A549 treated with dexamethasone at 1 μM for 4 hours (cell line): Measurements from ENCODE around the gene TOP1. TPM values are rescaled to one million over a fixed set of nuclear protein-coding genes. Genes with fewer than 3 reads are reported as not detected.

Source experiments
- total RNA-seq: library from RNA; stranded (reverse); fragments of 200-300 nt; extraction: Qiagen RNA extraction; gene quantifications from 5 replicates; pipeline ENCODE4 v1.2.3, GENCODE V29; 2022

TOP1 gene
- total RNA-seq = 205 to 250 TPM (median 240 TPM) in 5 replicates

DNA sequence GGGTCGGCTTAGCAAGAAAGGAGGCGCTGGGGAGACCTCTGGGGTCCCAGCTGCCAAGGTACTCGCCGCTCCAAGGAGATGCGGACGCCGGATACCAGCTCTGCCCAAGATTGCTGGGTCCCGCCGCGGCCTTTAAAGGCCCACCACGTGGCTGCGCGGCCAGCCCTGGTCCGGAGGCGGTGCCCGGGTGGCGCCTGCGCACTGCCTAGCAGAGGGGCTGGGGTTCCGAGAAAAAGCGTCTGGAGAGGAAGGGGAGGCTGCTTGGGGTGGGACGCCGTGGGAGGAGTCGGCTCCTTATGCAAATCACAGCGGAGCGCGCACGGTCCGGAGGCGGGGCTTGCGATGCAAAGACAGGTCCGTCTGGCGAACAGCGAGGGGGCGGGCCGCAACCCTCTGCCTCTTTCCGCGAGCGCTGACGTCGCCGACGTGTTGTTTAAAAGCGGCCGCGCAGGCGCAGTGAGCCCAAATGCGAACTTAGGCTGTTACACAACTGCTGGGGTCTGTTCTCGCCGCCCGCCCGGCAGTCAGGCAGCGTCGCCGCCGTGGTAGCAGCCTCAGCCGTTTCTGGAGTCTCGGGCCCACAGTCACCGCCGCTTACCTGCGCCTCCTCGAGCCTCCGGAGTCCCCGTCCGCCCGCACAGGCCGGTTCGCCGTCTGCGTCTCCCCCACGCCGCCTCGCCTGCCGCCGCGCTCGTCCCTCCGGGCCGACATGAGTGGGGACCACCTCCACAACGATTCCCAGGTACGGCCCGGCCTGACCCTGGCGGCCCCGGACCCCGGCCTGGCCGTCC is at the start of gene TOP1:
TSS of gene TOP1 (plus strand) at position 464 of the 791 bp plus-strand sequence. CDS start at position 710, 246 bp downstream.

DNA sequence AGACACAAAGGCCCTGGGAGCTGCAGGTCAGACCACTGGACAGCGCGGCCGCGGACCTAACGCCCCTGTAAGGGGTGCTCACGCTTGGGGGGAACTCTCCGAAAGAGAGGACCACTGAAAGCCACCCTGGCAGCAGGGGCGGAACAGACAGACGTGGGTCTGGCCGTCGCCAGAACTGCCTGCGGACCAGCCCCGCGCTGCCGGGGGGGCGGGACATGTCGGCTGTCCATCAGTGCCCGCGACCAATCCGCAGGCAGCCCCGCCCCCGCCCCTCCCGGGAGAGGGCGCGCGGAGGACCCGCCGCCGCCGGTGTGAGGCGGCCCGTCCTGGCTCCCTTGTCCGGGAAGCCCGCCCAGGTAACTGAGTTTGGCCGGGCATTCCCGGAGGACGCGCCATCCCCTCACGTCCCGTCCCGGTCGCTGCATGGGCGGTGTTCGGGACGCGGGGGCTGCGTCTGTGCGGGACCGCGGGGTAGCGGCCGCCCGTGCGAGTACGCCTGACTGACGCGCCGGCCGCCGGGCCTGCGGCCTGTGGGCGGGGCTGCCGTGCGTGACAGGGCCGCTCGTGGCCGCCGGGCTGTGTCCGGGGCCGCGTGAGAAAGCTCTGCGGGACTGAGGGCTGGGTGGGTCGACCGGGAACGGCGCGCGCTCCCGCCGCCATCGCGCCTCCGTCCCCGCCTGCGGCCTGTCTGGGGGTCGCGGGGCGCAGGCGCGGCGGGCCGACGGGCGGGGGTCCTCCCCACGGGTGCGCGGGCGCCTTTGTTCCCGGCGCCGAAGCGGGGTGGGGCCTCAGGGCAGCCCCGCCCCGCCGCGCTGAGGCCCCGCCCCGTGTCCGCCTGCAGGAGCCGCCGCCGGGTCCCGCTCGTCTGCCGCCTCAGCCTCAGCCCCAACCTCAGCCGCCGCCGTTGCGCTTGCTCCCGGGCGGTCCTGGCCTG is 108.3 kb downstream of the TOP1 start, which contains the start of gene PLCG1:
TSS of gene PLCG1 (plus strand) at position 864 of the 934 bp plus-strand sequence. CDS start 99 bp downstream, outside the sequence.

Other genes with a start within 250 kb of the TOP1 start
- 37.9 to 47.0 TPM (median 40.7 TPM) in 5 replicates for gene PLCG1, start 108.7 kb downstream of the TOP1 start, total RNA-seq